ENCODE data around the gene ZEB1. TPM values are rescaled to one million over a fixed set of nuclear protein-coding genes. Genes with fewer than 3 reads are reported as not detected.

ZEB1 gene
- total and polyA plus RNA-seq, 9 of the 15 experiments (the other 6 are each of a cell fraction or from before 2014, with no cell fraction given) = 2.1 to 8.4 (median 4.9) TPM

GRCh38 chr10:31424473-31424872 is 105.5 kb downstream of the ZEB1 start (continued):
- TF ChIP-seq POLR2G (IDR thresholded peaks at IDR 0.05; ENCODE audit: low read depth, low read length) (no peak), POU5F1 (IDR thresholded peaks at IDR 0.05; ENCODE audit: borderline replicate concordance, low read depth, low read length, partially characterized antibody) (no peak), ZSCAN32 (CRISPR knock-in tag; IDR thresholded peaks at IDR 0.05) (no peak), EZH2 (IDR thresholded peaks at IDR 0.05; ENCODE audit: borderline replicate concordance, low read depth, low read length) (no peak), ZFPM2 (CRISPR knock-in tag; IDR thresholded peaks at IDR 0.05) (no peak)

GRCh38 chr10:31426401-31426800 is 107.4 kb downstream of the ZEB1 start:
- H2AFZ ChIP-seq (ENCODE audit: low read depth, low read length) = no peak overlapping the region
- H3K4me3 ChIP-seq = no peak overlapping the region
- no peaks in the 10 kb centered on the region for H3K79me2 ChIP-seq (ENCODE audit: control insufficient read depth, insufficient read depth, low read length)
- no peaks in the 10 kb centered on the region for H3K27me3 ChIP-seq (ENCODE audit: control insufficient read depth in 2 of 2, insufficient read depth in 2 of 2, low read length in 2 of 2)
- no TSS peak for BruUV-seq (replicated peaks)
- intact Hi-C loops (cut with micrococcal nuclease) = no loop called here
- no peaks in the 10 kb centered on the region for H3K9me1 ChIP-seq (ENCODE audit: control insufficient read depth, insufficient read depth, low read length)
- no peaks in the 10 kb centered on the region for H3K36me3 ChIP-seq (ENCODE audit: control insufficient read depth, insufficient read depth, low read length)
- H3K4me1 ChIP-seq (replicated peaks in 1 of 2; ENCODE audit: control insufficient read depth in 2 of 2, insufficient read depth in 2 of 2, low read length in 2 of 2) = no peaks in the 10 kb centered on the region
- no peak for ATAC-seq
- no peaks in the 10 kb centered on the region for H4K20me1 ChIP-seq (replicated peaks; ENCODE audit: control insufficient read depth, insufficient read depth, low read length)
- H3K9ac ChIP-seq (ENCODE audit: insufficient read depth in 1 of 2, low read depth in 2 of 2, low read length in 2 of 2) = no peak overlapping the region
- no peak for DNase-seq (ENCODE audit: extremely low read depth in 1 of 4, low spot score in 3 of 4)
- in situ Hi-C loops (cut with MboI) = no loop called here
- 14% methylated on average over 3 of the region's 3 CpGs for WGBS (ENCODE audit: insufficient coverage, low coverage, missing lambda C conversion rate)
- H3K4me2 ChIP-seq (ENCODE audit: insufficient read depth, low read length) = no peak overlapping the region
- no peaks in the 10 kb centered on the region for H3K9me3 ChIP-seq (replicated peaks; ENCODE audit: control insufficient read depth, insufficient read depth, low read depth, low read length)
- POLR2A ChIA-PET = no interaction called here
- no peak overlapping the region for H3K27ac ChIP-seq (ENCODE audit: extremely low read depth, low read depth, low read length)
- no peak for FAIRE-seq
- CTCF ChIA-PET (ENCODE audit: low intra/inter-chr PET ratio) = no interaction called here
- no peak for TF ChIP-seq ATF6 (CRISPR knock-in tag; IDR thresholded peaks at IDR 0.05)
- no peak for TF ChIP-seq HES1 (IDR thresholded peaks at IDR 0.05; ENCODE audit: low read depth)
- no peak for TF ChIP-seq ZNF277 (CRISPR knock-in tag; IDR thresholded peaks at IDR 0.05; ENCODE audit: borderline replicate concordance)
- TF ChIP-seq TRIM28 (IDR thresholded peaks at IDR 0.05) = no peak
- TF ChIP-seq RFX1 (IDR thresholded peaks at IDR 0.05) = no peak
- TF ChIP-seq PBX2 (CRISPR knock-in tag; IDR thresholded peaks at IDR 0.05; ENCODE audit: low read depth) = no peak
- no peak for TF ChIP-seq PBX2 (tag; conservative IDR thresholded peaks at IDR 0.05; ENCODE audit: low read depth)
- TF ChIP-seq CHD4 (IDR thresholded peaks at IDR 0.05; ENCODE audit: insufficient read depth, insufficient replicate concordance, low read depth, low read length, poor library complexity, severe bottlenecking) = no peak
- no peak for TF ChIP-seq ZNF695 (CRISPR knock-in tag; IDR thresholded peaks at IDR 0.05)
